A673 (cell line): ENCODE measurements around the gene CACNB1. TPM values are rescaled to one million over a fixed set of nuclear protein-coding genes. Genes with fewer than 3 reads are reported as not detected.

Source experiments
- BruUV-seq: library from RNA; stranded (reverse); fragments of 400-500 nt; replicated peaks from 2 replicates; lab custom pipeline; 2021; lab: Mats Ljungman, UMichigan
- CTCF ChIA-PET: fragments of 300-600 bp; sonication (Branson Sonifier 250); formaldehyde crosslinking; loops from one replicate; lab custom pipeline; 2022; ENCODE audit warnings: antibody characterized with exemption; lab: Charles Lee
- POLR2A ChIA-PET: fragments of 300-600 bp; sonication (Branson Sonifier 250); formaldehyde crosslinking; loops from one replicate; lab custom pipeline; 2022; ENCODE audit warnings: antibody characterized with exemption; ENCODE audit not compliant: low non-redundant PET; lab: Charles Lee
- DNase-seq: peaks from one replicate; pipeline ENCODE4 v3.0.0-alpha.2; 2015; ENCODE audit warnings: low spot score
- H3K27ac ChIP-seq: fragments of 200-600 bp; sonication (generic); 2 replicates; pipeline ENCODE4 v1.5.1; 2016; ENCODE audit warnings: mixed run types, low read depth, mild to moderate bottlenecking, mixed read lengths, antibody characterized with exemption, low read length; ENCODE audit not compliant: poor library complexity, severe bottlenecking
- H3K27me3 ChIP-seq: fragments of 200-600 bp; sonication (generic); replicated peaks from 2 replicates; pipeline ENCODE4 v1.6.1; 2017; ENCODE audit warnings: mixed run types, low read depth, mild to moderate bottlenecking, mixed read lengths, antibody characterized with exemption, low read length; ENCODE audit not compliant: insufficient read depth, poor library complexity
- H3K36me3 ChIP-seq: fragments of 200-600 bp; sonication (generic); 2 replicates; pipeline ENCODE4 v1.6.1; 2016; ENCODE audit warnings: mixed run types, mild to moderate bottlenecking, mixed read lengths, antibody characterized with exemption, low read length; ENCODE audit not compliant: insufficient read depth, poor library complexity, severe bottlenecking
- H3K4me1 ChIP-seq: fragments of 200-600 bp; sonication (generic); 2 replicates; pipeline ENCODE4 v1.6.1; 2017; ENCODE audit warnings: mixed run types, mild to moderate bottlenecking, mixed read lengths, antibody characterized with exemption, low read length; ENCODE audit not compliant: insufficient read depth, poor library complexity, severe bottlenecking
- H3K4me3 ChIP-seq: fragments of 200-600 bp; sonication (generic); 2 replicates; pipeline ENCODE4 v1.5.1; 2016; ENCODE audit warnings: low read depth, mixed run types, mild to moderate bottlenecking, mixed read lengths, low read length; ENCODE audit not compliant: poor library complexity, severe bottlenecking
- H3K9me3 ChIP-seq: fragments of 200-600 bp; sonication (generic); 2 replicates; pipeline ENCODE4 v1.6.1; 2016; ENCODE audit warnings: mixed run types, low read depth, mild to moderate bottlenecking, mixed read lengths, antibody characterized with exemption, low read length; ENCODE audit not compliant: poor library complexity, severe bottlenecking
- EZH2 ChIP-seq: fragments of 200-600 bp; sonication (generic); IDR thresholded peaks from 2 replicates; pipeline ENCODE4 v1.6.1; 2017; ENCODE audit warnings: borderline replicate concordance, low read depth, mild to moderate bottlenecking, mixed read lengths, antibody characterized with exemption, low read length; ENCODE audit not compliant: poor library complexity, severe bottlenecking
- intact Hi-C: fragments of 100-400 bp; cut with micrococcal nuclease; formaldehyde crosslinking; loops from one replicate; pipeline ENCODE4 v1.10.0; 2022; ENCODE audit not compliant: unreplicated experiment
- total RNA-seq: library from RNA; stranded (reverse); gene quantifications from 2 replicates; pipeline ENCODE4 v1.2.3, GENCODE V29; 2021
- TF ChIP-seq, protein P1 (sequence below): fragments of 300-800, 200-600 bp; sonication (generic); conservative IDR thresholded peaks from 2 replicates; pipeline ENCODE4 v1.5.1; 2017; ENCODE audit warnings: low read depth, mild to moderate bottlenecking, antibody characterized with exemption, low read length, moderate library complexity, mixed read lengths

CACNB1 gene
- total RNA-seq, 1 experiment from 2014 or later = 8.0 TPM

DNA sequence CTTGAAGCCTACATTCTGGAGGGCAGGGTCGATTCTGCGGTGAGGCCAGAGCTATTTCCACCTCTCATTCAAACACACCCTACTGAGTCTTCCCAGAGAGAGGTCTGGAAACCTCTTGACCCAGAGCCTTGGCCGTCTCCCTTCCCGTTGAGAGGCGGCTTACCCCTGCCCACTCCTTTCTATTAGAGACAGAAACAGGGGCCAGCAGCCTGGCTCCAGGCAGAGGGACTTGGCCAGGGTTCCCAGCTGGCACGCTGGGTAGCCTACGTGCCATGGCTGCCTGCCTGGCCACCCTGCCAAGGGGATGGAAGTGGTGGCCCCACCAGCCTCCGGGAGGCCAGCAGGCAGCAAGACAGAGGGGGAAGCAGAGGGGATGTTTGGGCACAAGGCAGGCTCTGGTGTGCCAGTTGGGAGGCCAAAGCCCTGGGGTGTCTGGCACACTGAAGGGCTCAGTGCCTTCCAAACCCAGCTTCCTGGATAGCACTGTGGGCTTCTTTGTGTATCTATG, 22.2 kb upstream of the CACNB1 start:
- Histone ChIP-seq H3K27me3 (no peaks in the 10 kb centered on the region), H3K4me3 (no peak overlapping the region), H3K27ac (no peak overlapping the region), H3K36me3 (no peaks in the 10 kb centered on the region), H3K9me3 (no peaks in the 10 kb centered on the region), H3K4me1 (no peaks in the 10 kb centered on the region)
- BruUV-seq = no TSS peak
- intact Hi-C loops = no loop called here
- POLR2A ChIA-PET = interaction anchor here (0.6 kb wide), 1 partner anchor 283 kb away, joined by 3 read pairs; no protein-coding TSS in a partner anchor
- no peak for TF ChIP-seq EZH2
- TF ChIP-seq, protein P1, sequence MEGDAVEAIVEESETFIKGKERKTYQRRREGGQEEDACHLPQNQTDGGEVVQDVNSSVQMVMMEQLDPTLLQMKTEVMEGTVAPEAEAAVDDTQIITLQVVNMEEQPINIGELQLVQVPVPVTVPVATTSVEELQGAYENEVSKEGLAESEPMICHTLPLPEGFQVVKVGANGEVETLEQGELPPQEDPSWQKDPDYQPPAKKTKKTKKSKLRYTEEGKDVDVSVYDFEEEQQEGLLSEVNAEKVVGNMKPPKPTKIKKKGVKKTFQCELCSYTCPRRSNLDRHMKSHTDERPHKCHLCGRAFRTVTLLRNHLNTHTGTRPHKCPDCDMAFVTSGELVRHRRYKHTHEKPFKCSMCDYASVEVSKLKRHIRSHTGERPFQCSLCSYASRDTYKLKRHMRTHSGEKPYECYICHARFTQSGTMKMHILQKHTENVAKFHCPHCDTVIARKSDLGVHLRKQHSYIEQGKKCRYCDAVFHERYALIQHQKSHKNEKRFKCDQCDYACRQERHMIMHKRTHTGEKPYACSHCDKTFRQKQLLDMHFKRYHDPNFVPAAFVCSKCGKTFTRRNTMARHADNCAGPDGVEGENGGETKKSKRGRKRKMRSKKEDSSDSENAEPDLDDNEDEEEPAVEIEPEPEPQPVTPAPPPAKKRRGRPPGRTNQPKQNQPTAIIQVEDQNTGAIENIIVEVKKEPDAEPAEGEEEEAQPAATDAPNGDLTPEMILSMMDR = no peak
- no peak for DNase-seq
- CTCF ChIA-PET = no interaction called here

DNA sequence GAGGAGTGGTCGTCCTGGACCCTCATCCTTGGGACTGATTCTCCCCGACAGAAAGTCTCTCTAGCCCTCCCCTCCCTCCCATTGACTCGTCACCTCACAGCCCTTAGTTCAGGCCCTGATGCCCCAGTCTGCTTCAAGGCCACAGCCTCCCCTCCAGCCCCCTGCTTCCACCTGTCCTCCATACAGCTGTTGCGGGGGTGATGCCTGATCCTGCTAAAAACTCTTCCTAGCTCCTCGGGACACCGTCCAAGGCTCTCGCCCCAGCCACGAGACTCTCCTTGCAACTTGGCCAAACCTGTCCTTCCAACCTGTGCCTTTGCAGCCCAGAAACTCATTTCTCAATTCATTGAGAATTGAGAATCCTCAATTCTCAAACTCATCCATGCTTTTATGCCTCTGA, 21.4 kb upstream of the CACNB1 start:
- intact Hi-C loops = no loop called here

DNA sequence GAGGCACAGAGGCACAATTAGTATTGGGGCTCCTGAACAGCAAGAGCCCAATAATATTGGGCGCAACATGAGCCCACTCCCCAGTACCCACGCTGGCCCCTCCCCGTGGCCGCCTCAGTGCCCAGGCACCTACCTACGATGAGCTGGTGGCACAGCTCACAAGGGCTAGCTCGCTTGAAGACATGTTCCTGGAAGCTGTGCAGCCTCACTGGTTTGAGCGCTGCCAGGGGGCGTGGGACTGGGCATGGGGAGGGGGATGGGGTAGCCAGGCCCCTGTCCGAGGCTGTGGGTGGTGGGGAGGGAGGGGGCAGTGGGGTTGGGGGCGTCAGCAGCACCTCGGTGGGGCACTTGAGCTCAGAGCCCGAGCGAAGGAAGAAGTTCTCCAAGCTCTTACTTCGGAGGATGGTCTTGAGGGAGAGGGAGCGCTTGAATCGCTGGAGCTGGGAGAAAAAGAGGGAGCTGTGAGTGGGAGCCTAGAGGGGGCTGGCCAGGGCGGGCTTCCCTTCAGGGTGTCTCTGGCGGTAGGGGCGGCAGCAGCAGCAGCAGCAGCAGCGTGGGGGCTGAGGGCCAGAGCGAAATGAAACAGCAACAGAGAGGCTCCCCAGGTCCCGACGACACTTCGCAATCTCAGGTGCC, 20.4 kb upstream of the CACNB1 start:
- CTCF ChIA-PET = interaction anchor here (0.6 kb wide), 2 partner anchors 21 to 90 kb away, joined by 3 read pairs; no protein-coding TSS in a partner anchor
- no peaks in the 10 kb centered on the region for H3K27me3 ChIP-seq
- no TSS peak for BruUV-seq

More for the DNA sequence above, 21.4 kb upstream of the CACNB1 start:
- no peak for TF ChIP-seq EZH2
- TF ChIP-seq, protein P1 = no peak
- no peak for DNase-seq
- no peaks in the 10 kb centered on the region for H3K4me1 ChIP-seq
- no peaks in the 10 kb centered on the region for H3K36me3 ChIP-seq
- POLR2A ChIA-PET = interaction anchor here (0.6 kb wide), 1 partner anchor 282 kb away, joined by 3 read pairs; no protein-coding TSS in a partner anchor
- CTCF ChIA-PET = no interaction called here
- no TSS peak for BruUV-seq
- H3K27ac ChIP-seq = no peak overlapping the region
- no peaks in the 10 kb centered on the region for H3K9me3 ChIP-seq
- H3K4me3 ChIP-seq = no peak overlapping the region
- no peaks in the 10 kb centered on the region for H3K27me3 ChIP-seq

More for the DNA sequence above, 20.4 kb upstream of the CACNB1 start:
- intact Hi-C loops = no loop called here
- Histone ChIP-seq H3K9me3 (no peaks in the 10 kb centered on the region), H3K4me3 (no peak overlapping the region), H3K36me3 (no peaks in the 10 kb centered on the region), H3K4me1 (no peaks in the 10 kb centered on the region), H3K27ac (no peak overlapping the region)
- POLR2A ChIA-PET = no interaction called here
- DNase-seq = no peak
- TF ChIP-seq EZH2 = no peak
- TF ChIP-seq, protein P1 = no peak
